Measurements from ENCODE around the gene PRKG1.

The PRKG1 gene

DNA sequence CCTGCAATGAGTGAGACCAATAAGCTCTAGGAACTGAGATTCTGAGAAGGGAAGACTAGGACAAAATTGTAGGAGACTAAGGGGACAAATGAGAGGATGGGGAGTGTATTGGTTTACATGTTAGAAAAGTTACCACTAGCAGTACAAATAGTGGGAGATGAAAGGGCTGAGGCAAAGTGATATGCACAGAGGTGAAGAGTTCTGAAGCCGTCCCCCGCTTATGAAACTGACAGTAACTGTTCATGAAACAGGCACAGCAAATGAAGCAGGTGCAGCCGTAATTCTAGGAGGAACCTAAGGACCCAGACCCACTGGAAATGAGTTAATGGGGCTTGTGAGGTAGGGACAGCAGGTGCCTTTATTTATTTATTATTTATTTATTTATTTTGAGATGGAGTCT is 211.3 kb downstream of the PRKG1 start:
- peaks cover 1% of the 10 kb centered on the region for H3K4me1 ChIP-seq (ENCODE audit: control insufficient read depth, low read depth, low read length)
- H3K79me2 ChIP-seq (ENCODE audit: control insufficient read depth, insufficient read depth, low read length): no peaks in the 10 kb centered on the region
- H3K23ac ChIP-seq (ENCODE audit: low read length): no peak overlapping the region
- no peak overlapping the region for H3K9ac ChIP-seq (ENCODE audit: low read length)
- H4K8ac ChIP-seq (ENCODE audit: low read depth, low read length): no peak overlapping the region
- H3K18ac ChIP-seq (ENCODE audit: low read length): no peak overlapping the region
- no peaks in the 10 kb centered on the region for H3K36me3 ChIP-seq (ENCODE audit: control insufficient read depth, insufficient read depth, low read length)
- H2BK5ac ChIP-seq (ENCODE audit: low read length): no peak overlapping the region
- no peaks in the 10 kb centered on the region for H3K79me1 ChIP-seq (ENCODE audit: low read length)
- H3K56ac ChIP-seq (ENCODE audit: low read length): no peak overlapping the region
- H2BK120ac ChIP-seq (ENCODE audit: low read depth, low read length): no peak overlapping the region
- H3K27ac ChIP-seq (ENCODE audit: low read depth, low read length): no peak overlapping the region
- no peak overlapping the region for H4K5ac ChIP-seq (ENCODE audit: low read length)
- H3K27me3 ChIP-seq (ENCODE audit: insufficient read depth, low read length, poor library complexity): no peaks in the 10 kb centered on the region
- no peak for DNase-seq
- H2AK5ac ChIP-seq (ENCODE audit: low read length): no peak overlapping the region
- H3K4ac ChIP-seq (ENCODE audit: low read depth, low read length): no peak overlapping the region
- no CpG with 5 or more reads among the region's 3 CpGs for WGBS (ENCODE audit: extremely low coverage, insufficient coverage, low lambda C conversion rate)
- H3K4me3 ChIP-seq (ENCODE audit: low read length): no peak overlapping the region
- no peak overlapping the region for H3K4me2 ChIP-seq (ENCODE audit: low read length)
- no peak overlapping the region for H2BK15ac ChIP-seq (replicated peaks; ENCODE audit: low read depth)

DNA sequence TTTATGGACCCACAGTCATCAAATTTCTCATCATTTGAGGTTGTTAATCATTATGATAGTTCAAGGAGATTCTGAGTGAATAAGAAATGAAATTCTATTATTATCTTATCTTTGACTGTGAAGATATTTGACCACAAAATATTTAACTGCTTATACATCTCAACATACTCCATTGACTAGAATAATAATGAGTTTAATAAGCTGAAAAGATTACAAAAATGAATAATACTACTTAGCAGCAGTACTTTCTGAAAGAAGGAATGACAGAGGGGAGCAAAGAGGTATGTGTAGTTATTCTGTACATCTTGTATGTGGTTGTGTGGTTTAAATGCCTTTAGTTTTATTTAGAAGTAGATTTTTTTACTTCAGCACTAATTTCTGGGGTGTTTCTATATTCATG is 214.2 kb downstream of the PRKG1 start:
- no peak for DNase-seq
- Histone ChIP-seq H3K36me3 (ENCODE audit: control insufficient read depth, insufficient read depth, low read length) (no peaks in the 10 kb centered on the region), H3K4me2 (ENCODE audit: low read length) (no peak overlapping the region), H3K4ac (ENCODE audit: low read depth, low read length) (no peak overlapping the region), H3K9ac (ENCODE audit: low read length) (no peak overlapping the region), H2BK5ac (ENCODE audit: low read length) (no peak overlapping the region), H2AK5ac (ENCODE audit: low read length) (no peak overlapping the region), H4K5ac (ENCODE audit: low read length) (no peak overlapping the region), H3K4me1 (ENCODE audit: control insufficient read depth, low read depth, low read length) (no peaks in the 10 kb centered on the region), H3K79me1 (ENCODE audit: low read length) (no peaks in the 10 kb centered on the region), H2BK15ac (replicated peaks; ENCODE audit: low read depth) (no peak overlapping the region), H3K79me2 (ENCODE audit: control insufficient read depth, insufficient read depth, low read length) (no peaks in the 10 kb centered on the region), H3K18ac (ENCODE audit: low read length) (no peak overlapping the region), H4K8ac (ENCODE audit: low read depth, low read length) (no peak overlapping the region), H2BK120ac (ENCODE audit: low read depth, low read length) (no peak overlapping the region), H3K27me3 (ENCODE audit: insufficient read depth, low read length, poor library complexity) (no peaks in the 10 kb centered on the region), H3K27ac (ENCODE audit: low read depth, low read length) (no peak overlapping the region), H3K56ac (ENCODE audit: low read length) (no peak overlapping the region), H3K23ac (ENCODE audit: low read length) (no peak overlapping the region), H3K4me3 (ENCODE audit: low read length) (no peak overlapping the region)

DNA sequence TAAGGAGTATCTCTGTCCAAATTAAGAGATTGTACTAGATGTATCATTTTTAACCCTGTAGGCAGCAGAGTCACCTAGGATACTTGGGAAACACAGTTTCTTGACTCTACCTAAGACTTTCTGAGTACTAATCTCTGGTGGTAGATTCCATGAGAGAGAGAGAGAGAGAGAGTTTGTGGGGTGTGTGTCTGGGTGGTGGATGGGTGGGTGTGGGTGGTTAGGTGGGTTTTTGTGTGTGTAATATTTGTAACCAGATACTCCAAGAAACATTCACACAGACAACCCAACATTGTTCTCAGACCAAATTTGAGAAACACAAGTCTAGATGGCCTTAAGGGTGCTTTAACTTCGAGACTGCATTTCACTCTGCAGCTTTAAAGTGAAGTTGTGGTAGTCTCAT is 215.2 kb downstream of the PRKG1 start:
- Histone ChIP-seq H3K4me1 (ENCODE audit: control insufficient read depth, low read depth, low read length) (no peaks in the 10 kb centered on the region), H2AK5ac (ENCODE audit: low read length) (no peak overlapping the region), H3K23ac (ENCODE audit: low read length) (no peak overlapping the region), H3K79me1 (ENCODE audit: low read length) (no peaks in the 10 kb centered on the region), H4K5ac (ENCODE audit: low read length) (no peak overlapping the region), H3K27ac (ENCODE audit: low read depth, low read length) (no peak overlapping the region), H3K36me3 (ENCODE audit: control insufficient read depth, insufficient read depth, low read length) (no peaks in the 10 kb centered on the region), H3K4me2 (ENCODE audit: low read length) (no peak overlapping the region), H3K9ac (ENCODE audit: low read length) (no peak overlapping the region), H2BK120ac (ENCODE audit: low read depth, low read length) (no peak overlapping the region), H3K79me2 (ENCODE audit: control insufficient read depth, insufficient read depth, low read length) (no peaks in the 10 kb centered on the region), H3K4ac (ENCODE audit: low read depth, low read length) (no peak overlapping the region), H2BK5ac (ENCODE audit: low read length) (no peak overlapping the region), H3K18ac (ENCODE audit: low read length) (no peak overlapping the region), H2BK15ac (replicated peaks; ENCODE audit: low read depth) (no peak overlapping the region), H3K4me3 (ENCODE audit: low read length) (no peak overlapping the region), H3K27me3 (ENCODE audit: insufficient read depth, low read length, poor library complexity) (no peaks in the 10 kb centered on the region), H4K8ac (ENCODE audit: low read depth, low read length) (no peak overlapping the region), H3K56ac (ENCODE audit: low read length) (no peak overlapping the region)
- no peak for DNase-seq
- WGBS (ENCODE audit: extremely low coverage, insufficient coverage, low lambda C conversion rate): no CpG with 5 or more reads among the region's 1 CpG

DNA sequence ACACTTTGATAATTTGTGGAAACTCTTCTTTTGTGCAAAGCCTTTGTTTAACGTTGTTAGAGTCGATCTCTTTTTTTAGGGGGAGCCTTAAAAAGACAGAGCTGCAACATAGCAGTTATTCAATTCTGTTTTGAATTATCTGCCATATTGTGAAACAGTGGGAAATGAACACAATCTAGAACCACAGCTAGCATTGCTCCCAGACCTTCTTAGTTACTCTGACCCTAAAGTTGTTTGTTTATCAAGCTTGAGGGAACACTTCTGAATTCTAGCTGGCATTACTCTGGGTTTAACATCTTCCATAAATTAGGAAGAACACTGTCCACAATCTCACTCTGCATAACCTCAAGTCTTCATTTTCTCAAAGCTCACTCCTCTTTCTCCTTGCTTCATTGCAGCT is 217.7 kb downstream of the PRKG1 start:
- no peak overlapping the region for H3K56ac ChIP-seq (ENCODE audit: low read length)
- H3K18ac ChIP-seq (ENCODE audit: low read length): no peak overlapping the region
- no peaks in the 10 kb centered on the region for H3K79me1 ChIP-seq (ENCODE audit: low read length)
- no peak overlapping the region for H4K5ac ChIP-seq (ENCODE audit: low read length)
- no CpG with 5 or more reads among the region's 2 CpGs for WGBS (ENCODE audit: extremely low coverage, insufficient coverage, low lambda C conversion rate)
- no peak overlapping the region for H3K9ac ChIP-seq (ENCODE audit: low read length)
- no peak for DNase-seq
- H3K4me3 ChIP-seq (ENCODE audit: low read length): no peak overlapping the region
- no peaks in the 10 kb centered on the region for H3K27me3 ChIP-seq (ENCODE audit: insufficient read depth, low read length, poor library complexity)
- H4K8ac ChIP-seq (ENCODE audit: low read depth, low read length): no peak overlapping the region
- no peaks in the 10 kb centered on the region for H3K4me1 ChIP-seq (ENCODE audit: control insufficient read depth, low read depth, low read length)
- H2AK5ac ChIP-seq (ENCODE audit: low read length): no peak overlapping the region
- H2BK120ac ChIP-seq (ENCODE audit: low read depth, low read length): no peak overlapping the region
- H3K79me2 ChIP-seq (ENCODE audit: control insufficient read depth, insufficient read depth, low read length): no peaks in the 10 kb centered on the region
- no peak overlapping the region for H3K4me2 ChIP-seq (ENCODE audit: low read length)
- H3K23ac ChIP-seq (ENCODE audit: low read length): no peak overlapping the region
- H3K27ac ChIP-seq (ENCODE audit: low read depth, low read length): no peak overlapping the region
- no peak overlapping the region for H2BK5ac ChIP-seq (ENCODE audit: low read length)
- no peak overlapping the region for H3K4ac ChIP-seq (ENCODE audit: low read depth, low read length)
- no peaks in the 10 kb centered on the region for H3K36me3 ChIP-seq (ENCODE audit: control insufficient read depth, insufficient read depth, low read length)
- no peak overlapping the region for H2BK15ac ChIP-seq (replicated peaks; ENCODE audit: low read depth)

DNA sequence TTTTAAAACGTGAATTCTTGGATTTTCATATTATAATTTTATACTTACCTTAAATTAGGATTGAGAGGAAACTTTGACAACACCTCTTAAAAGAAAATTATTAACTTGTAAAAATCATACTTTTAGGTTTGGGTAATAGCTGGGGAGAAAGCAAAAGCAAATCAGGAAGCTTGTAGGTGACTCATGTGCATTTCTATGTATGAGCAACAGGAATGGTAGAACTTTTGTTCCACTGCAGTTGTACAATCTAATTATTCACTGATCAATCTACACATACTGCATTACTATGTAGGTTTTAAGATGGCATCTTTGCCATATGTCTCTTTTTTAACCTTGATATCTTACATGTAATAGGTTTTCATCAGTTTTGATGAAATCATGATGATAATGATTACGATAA is 223.2 kb downstream of the PRKG1 start:
- Histone ChIP-seq H3K27ac (ENCODE audit: low read depth, low read length) (no peak overlapping the region), H3K4me3 (ENCODE audit: low read length) (no peak overlapping the region), H2BK15ac (replicated peaks; ENCODE audit: low read depth) (no peak overlapping the region), H4K5ac (ENCODE audit: low read length) (no peak overlapping the region), H2BK120ac (ENCODE audit: low read depth, low read length) (no peak overlapping the region), H3K4ac (ENCODE audit: low read depth, low read length) (no peak overlapping the region), H3K36me3 (ENCODE audit: control insufficient read depth, insufficient read depth, low read length) (no peaks in the 10 kb centered on the region), H3K27me3 (ENCODE audit: insufficient read depth, low read length, poor library complexity) (no peaks in the 10 kb centered on the region), H3K18ac (ENCODE audit: low read length) (no peak overlapping the region), H3K79me1 (ENCODE audit: low read length) (no peaks in the 10 kb centered on the region), H4K8ac (ENCODE audit: low read depth, low read length) (no peak overlapping the region), H2AK5ac (ENCODE audit: low read length) (no peak overlapping the region), H3K79me2 (ENCODE audit: control insufficient read depth, insufficient read depth, low read length) (no peaks in the 10 kb centered on the region), H3K56ac (ENCODE audit: low read length) (no peak overlapping the region), H3K4me1 (ENCODE audit: control insufficient read depth, low read depth, low read length) (no peaks in the 10 kb centered on the region), H3K4me2 (ENCODE audit: low read length) (no peak overlapping the region), H3K23ac (ENCODE audit: low read length) (no peak overlapping the region), H3K9ac (ENCODE audit: low read length) (no peak overlapping the region), H2BK5ac (ENCODE audit: low read length) (no peak overlapping the region)
- WGBS (ENCODE audit: extremely low coverage, insufficient coverage, low lambda C conversion rate): no CpG with 5 or more reads among the region's 2 CpGs
- DNase-seq: no peak

DNA sequence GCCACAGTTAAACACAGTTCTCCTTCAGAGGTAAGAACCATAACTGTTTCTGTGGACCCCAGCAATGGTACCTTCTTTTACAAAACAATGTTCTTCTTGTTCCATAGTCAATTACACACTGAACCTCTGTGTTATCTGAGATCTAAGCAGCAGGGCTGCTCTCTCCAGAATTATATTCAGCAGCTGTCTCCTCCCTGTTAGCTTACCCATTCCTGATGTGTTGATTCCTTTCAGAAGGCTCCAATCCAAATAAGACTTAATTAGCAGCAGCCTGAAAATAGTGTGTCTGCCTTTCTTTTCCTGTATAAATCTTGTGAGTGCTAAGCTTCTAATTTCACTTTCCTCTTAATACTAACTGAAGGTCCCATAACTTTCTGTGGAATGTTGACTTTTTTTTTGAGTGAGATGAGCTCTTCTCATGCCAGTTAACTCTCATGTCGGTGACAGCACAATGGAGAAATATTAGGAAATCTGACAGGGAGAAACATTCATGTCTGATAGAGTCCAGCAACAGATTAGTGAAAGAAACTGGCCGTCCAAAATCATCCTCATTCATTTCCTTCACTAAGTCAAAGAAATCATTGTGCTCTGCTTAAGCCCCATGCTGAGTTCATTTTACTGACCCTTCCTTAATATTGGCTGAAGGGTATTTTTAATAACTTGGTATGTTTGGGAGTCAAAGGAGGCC is 226.5 kb downstream of the PRKG1 start:
- no peak overlapping the region for H3K4ac ChIP-seq (ENCODE audit: low read depth, low read length)
- no peak overlapping the region for H2BK120ac ChIP-seq (ENCODE audit: low read depth, low read length)
- H3K27me3 ChIP-seq (ENCODE audit: insufficient read depth, low read length, poor library complexity): peaks cover 2% of the 10 kb centered on the region
- no peak overlapping the region for H3K4me2 ChIP-seq (ENCODE audit: low read length)
- WGBS (ENCODE audit: extremely low coverage, insufficient coverage, low lambda C conversion rate): no CpG with 5 or more reads among the region's 2 CpGs
- H3K56ac ChIP-seq (ENCODE audit: low read length): no peak overlapping the region
- H3K79me1 ChIP-seq (ENCODE audit: low read length): no peaks in the 10 kb centered on the region
- H3K36me3 ChIP-seq (ENCODE audit: control insufficient read depth, insufficient read depth, low read length): no peaks in the 10 kb centered on the region
- H3K4me1 ChIP-seq (ENCODE audit: control insufficient read depth, low read depth, low read length): no peaks in the 10 kb centered on the region
- no peak overlapping the region for H3K4me3 ChIP-seq (ENCODE audit: low read length)
- H2AK5ac ChIP-seq (ENCODE audit: low read length): no peak overlapping the region
- H3K27ac ChIP-seq (ENCODE audit: low read depth, low read length): no peak overlapping the region
- no peak overlapping the region for H4K8ac ChIP-seq (ENCODE audit: low read depth, low read length)
- H3K23ac ChIP-seq (ENCODE audit: low read length): no peak overlapping the region
- no peak overlapping the region for H2BK15ac ChIP-seq (replicated peaks; ENCODE audit: low read depth)
- peak overlapping the region; percentile 64 for H4K5ac ChIP-seq (ENCODE audit: low read length)
- H2BK5ac ChIP-seq (ENCODE audit: low read length): no peak overlapping the region
- H3K18ac ChIP-seq (ENCODE audit: low read length): no peak overlapping the region
- H3K79me2 ChIP-seq (ENCODE audit: control insufficient read depth, insufficient read depth, low read length): no peaks in the 10 kb centered on the region
- no peak overlapping the region for H3K9ac ChIP-seq (ENCODE audit: low read length)
- DNase-seq: no peak
